IPS DF 4.7 (cell line): ENCODE measurements around the gene GIMD1.
A peak's percentile ranks its signal among the peaks of the same experiment; 100 is the strongest.
"Not testable (repeated sequence)": the region's sequence is repeated elsewhere in the genome, so short reads cannot be mapped to it uniquely, and the experiment has no call there.

Experiments used
- DNase-seq: peaks from one replicate; pipeline ENCODE4 v3.0.0-alpha.2; 2013; ENCODE audit warnings: low spot score; ENCODE audit errors: extremely low read depth

The GIMD1 gene

DNA sequence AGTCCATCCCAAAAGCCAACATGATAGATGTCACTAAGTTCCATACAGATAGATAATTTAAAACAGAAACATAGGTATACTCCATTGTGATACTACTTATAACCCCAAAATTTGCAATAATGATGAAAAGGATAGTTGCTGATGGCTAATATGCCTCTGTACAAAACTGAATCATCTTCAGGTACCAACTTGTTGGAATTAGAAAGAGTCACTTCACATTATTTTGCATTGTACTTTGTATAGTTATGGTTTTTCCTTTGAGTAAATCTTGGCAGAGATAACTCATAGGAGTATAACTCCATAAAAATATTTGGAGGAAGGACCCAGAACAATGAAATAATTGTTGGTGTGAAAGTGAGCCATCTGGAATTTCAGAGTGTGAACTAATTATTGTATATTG, 17.6 kb downstream of the GIMD1 start:
- DNase-seq: no peak

- no peak for DNase-seq
Measured at GRCh38 chr4:106347167-106347566, 21.4 kb downstream of the GIMD1 start.

- DNase-seq: no peak
Measured at GRCh38 chr4:106344647-106344970, 24.0 kb downstream of the GIMD1 start.

- no peak for DNase-seq
Measured at GRCh38 chr4:106343865-106344646, 24.5 kb downstream of the GIMD1 start.

DNA sequence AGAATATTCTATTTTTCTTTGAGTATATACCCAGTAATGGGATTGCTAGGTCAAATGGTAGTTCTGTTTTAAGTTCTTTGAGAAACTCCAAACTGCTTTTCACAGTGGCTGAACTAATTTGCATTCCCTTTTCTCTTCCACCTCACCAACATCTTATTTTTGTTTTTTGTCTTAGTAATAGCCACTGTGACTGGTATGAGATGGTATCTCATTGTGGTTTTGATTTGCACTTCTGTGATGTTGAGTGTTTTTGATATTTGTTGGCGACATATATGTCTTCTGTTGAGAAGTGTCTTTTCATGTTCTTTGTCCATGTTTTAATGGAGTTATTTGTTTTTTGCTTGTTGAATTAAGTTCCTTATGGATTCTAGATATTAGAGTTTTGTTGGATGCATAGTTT, 27.8 kb downstream of the GIMD1 start:
- DNase-seq: no peak

DNA sequence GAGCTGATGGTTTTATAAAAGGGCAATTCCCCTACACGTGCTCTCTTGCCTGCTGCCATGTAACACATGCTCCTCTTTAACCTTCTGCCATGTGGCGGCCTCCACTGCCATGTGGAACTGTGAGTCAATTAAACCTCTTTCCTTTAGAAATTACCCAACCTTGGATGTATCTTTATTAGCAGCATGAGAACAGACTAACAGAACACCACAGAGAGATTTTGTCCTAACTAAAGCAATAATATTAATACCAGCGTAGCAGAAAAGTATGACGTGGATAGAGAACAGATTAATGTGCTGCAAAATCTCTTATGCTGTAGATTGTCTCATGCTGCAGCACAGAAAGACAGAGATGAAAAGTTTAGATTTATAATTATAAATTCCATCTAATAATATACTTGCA, 29.1 kb downstream of the GIMD1 start:
- DNase-seq: no peak

GRCh38 chr4:106338671-106339070, 29.9 kb downstream of the GIMD1 start:
- DNase-seq: no peak

DNA sequence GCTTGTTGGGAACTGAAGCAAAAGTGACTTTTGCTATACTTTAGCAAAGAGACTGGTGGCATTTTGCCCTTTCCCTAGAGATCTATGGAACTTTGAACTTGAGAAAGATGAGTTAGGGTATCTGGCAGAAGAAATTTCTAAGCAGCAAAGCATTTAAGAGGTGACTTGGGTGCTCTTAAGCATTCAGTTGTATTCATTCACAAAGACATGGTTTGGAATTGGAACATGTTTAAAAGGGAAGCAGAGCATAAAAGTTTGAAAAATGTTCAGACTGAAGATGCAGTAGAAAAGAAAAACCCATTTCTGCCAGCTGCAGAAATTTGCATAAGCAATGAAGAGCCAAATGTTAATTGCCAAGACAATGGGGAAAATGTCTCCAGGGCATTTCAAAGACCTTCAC, 30.7 kb downstream of the GIMD1 start:
- DNase-seq: no peak

GRCh38 chr4:106336618-106337017, 32.0 kb downstream of the GIMD1 start:
- DNase-seq: no peak

DNA sequence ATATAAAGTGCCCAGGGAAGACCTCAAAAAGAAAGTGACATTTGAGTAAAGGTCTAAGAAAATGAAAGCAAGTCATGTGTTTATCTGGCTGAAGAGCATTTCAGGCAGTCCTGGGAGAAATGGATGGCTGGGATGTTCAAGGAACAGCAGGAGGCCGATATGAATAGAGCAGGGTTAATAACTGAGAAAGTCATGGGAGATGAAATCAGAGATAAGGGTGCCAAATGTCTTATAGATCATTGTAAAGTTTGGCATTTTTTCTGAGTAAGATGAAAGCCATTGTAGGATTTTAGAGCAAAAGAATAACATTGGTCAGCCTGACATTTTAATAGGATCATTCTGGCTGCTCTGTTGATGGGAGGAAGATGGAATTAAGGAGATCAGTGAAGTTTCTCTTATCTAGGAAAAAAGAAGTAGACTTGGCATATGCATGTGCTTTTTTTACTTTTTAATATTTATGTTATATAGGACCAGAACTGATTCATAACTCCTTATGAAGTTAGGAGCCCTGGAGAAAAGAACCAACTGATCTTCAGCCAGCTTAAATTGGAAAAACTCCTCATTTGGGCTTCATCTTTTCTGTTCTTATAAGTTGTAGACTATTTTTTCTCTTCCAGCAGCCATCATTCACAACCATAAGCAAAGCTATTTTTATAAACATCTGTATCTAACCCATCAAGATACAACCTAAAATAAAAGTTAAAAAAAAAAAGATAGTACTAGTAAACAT, 33.7 kb downstream of the GIMD1 start:
- DNase-seq: no peak

DNA sequence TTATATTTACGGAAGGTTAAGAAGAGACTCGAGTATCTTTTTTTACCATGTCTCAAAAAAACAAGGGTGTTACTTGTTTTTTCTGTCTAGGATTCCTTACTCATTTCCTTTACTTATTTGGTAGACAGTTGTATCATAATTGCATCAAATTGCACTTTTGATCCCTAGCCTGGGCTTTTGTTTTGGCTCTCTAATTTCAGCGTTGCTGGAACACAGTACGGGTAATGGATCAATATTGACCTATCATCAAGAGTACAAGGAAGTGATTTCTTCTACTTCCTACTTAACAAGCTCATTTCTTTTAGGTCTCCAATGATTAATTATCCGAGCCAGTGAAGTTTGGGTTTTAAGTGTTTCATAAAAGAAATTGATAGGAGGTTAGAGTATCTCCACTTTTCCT, 35.4 kb downstream of the GIMD1 start:
- no peak for DNase-seq

DNA sequence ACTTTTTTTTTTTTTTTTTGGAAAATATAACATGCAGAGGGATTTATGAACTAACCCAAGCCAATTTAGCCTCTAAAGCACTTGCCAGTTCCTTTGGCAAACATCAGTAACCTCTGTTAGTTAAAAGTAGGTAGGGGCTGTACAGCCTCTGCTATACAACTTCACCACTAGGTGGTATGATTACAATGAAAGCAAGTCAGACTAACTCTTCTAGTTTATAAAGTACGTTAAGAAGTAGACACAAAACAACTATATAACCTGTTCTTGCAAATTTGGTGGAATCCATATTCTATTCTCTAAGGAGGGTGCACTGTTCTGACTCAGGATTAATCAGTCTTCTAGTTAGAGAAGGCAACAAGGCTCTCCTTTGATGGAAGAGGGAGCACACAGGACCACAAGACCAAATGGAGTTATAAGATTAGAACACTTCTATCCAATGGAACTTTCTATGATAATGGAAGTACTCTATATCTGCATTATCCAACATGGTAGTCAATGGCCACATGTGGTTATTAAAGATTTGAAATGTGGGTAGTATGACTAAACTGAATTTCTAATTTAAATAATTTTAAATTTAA, 39.4 kb downstream of the GIMD1 start:
- no peak for DNase-seq

GRCh38 chr4:106325800-106326199, 42.8 kb downstream of the GIMD1 start:
- no peak for DNase-seq

DNA sequence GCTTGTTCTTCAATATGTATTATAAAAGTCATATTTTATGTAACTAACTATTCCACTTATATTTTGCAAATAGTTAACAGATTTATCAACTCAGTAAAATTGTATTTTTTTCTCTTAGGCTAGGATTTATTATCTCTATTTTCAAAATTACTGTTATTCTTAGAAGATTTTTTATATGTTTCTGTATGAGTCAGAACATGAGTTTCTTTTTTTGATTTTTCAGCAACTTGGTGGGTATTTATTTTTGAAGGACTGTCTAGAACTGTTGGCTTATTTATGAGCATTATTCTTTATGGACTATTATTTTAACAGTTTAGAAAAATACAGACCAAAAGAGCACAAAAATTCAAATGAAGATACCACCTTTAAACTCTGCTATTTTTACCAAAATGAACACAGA, 45.5 kb downstream of the GIMD1 start:
- no peak for DNase-seq

GRCh38 chr4:106321814-106322213, 46.8 kb downstream of the GIMD1 start:
- DNase-seq: not testable (repeated sequence)

DNA sequence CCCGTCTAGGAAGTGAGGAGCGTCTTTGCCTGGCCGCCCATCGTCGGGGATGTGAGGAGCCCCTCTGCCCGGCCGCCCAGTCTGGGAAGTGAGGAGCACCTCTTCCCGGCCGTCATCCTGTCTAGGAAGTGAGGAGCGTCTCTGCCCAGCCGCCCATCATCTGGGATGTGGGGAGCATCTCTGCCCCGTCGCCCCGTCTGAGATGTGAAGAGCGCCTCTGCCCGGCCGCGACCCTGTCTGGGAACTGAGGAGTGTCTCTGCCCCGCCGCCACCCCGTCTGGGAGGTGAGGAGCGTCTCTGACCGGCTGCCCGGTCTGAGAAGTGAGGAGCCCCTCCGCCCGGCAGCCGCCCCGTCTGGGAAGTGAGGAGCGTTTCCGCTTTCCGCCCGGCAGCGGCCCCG, 47.4 kb downstream of the GIMD1 start:
- DNase-seq: not testable (repeated sequence)

DNA sequence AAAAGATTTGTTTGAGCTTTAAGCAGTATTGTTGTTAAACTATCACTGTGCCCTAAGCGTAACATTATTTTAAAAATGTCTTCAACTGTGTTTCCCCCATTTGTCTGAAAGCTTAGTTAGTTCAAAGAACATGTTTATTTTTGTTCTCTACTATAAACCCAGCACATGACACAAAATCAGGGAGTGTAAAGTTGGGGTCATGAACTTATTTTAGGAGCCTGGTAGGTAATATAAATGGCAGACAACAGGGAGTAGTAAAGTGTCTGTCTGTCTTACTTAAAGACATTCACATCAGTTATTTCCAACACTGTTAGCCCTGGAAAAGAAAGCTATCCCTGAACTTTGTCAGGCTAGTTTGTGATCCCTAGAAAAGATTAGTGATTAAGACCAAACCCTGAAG, 48.3 kb downstream of the GIMD1 start:
- no peak for DNase-seq

GRCh38 chr4:106318511-106318910, 50.1 kb downstream of the GIMD1 start:
- no peak for DNase-seq

DNA sequence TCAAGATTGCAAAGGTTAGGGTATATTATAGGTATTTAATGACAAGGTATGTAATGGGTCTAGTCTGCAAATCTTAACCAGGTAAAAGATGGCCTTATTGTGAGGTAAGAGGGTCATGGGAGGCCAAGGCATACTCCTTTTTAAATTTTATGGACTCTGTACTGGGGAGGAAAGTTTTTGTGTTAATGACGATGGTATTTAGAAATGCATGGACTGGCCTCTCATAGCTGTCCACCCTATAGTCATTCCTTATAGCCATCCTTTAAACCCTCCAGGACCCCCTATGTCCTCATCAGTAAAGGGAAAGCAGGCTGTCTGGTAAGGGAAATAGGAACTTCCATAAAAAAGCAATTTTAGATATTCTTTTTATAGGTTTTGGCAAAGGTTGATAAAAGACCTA, 50.8 kb downstream of the GIMD1 start:
- no peak for DNase-seq

- no peak for DNase-seq
Measured at GRCh38 chr4:106316773-106317409, 51.7 kb downstream of the GIMD1 start.

GRCh38 chr4:106315968-106316772, 52.4 kb downstream of the GIMD1 start, which contains the start of the genes AIMP1 and TBCK:
Gene AIMP1 (plus strand): TSS chr4:106316550. CDS start chr4:106325010, 8,460 bp downstream.
Gene TBCK (minus strand): TSS chr4:106316209. CDS start chr4:106308960, 7,249 bp downstream.
- peak; percentile 71 for DNase-seq
